Cardiac fibroblast (primary cell): ENCODE results near the gene TMPRSS9.

ENCODE experiments used
- DNase-seq, 2 donors: peaks; one replicate each; pipeline versions ENCODE4 v3.0.0 to v3.0.0-alpha.2; 2010; ENCODE audit warnings: low read depth in 2 of 2
- H3K4me3 ChIP-seq, 2 donors: replicated peaks in 1 of 2; 1 replicate in 1 of 2; 2 replicates in 1 of 2; pipeline ENCODE4 v1.5.1; 2011; ENCODE audit warnings: low read depth in 2 of 2, low read length in 2 of 2, mild to moderate bottlenecking in 2 of 2, moderate library complexity in 1 of 2
- CTCF ChIP-seq: IDR thresholded peaks from one replicate; pipeline ENCODE4 v1.5.1; 2011; ENCODE audit warnings: low read depth, mild to moderate bottlenecking, low read length, inconsistent platforms

The TMPRSS9 gene

GRCh38 chr19:2329501-2329916 lies 30.6 kb upstream of the TMPRSS9 start:
- no peak for TF ChIP-seq CTCF
- no peak for DNase-seq
- peak overlapping the region; percentile 91 to 94 for H3K4me3 ChIP-seq

GRCh38 chr19:2330255-2330631 lies 29.8 kb upstream of the TMPRSS9 start:
- DNase-seq = no peak
- no peak for TF ChIP-seq CTCF
- no peak overlapping the region for H3K4me3 ChIP-seq

- DNase-seq = no peak
- TF ChIP-seq CTCF = no peak
- H3K4me3 ChIP-seq = no peak overlapping the region
These were observed 29.3 kb upstream of the TMPRSS9 start for GRCh38 chr19:2330632-2331284.

- no peak for DNase-seq
- no peak for TF ChIP-seq CTCF
- H3K4me3 ChIP-seq = no peak overlapping the region
These were observed 28.3 kb upstream of the TMPRSS9 start for GRCh38 chr19:2331601-2332246.

GRCh38 chr19:2332341-2333026 lies 27.6 kb upstream of the TMPRSS9 start:
- H3K4me3 ChIP-seq = no peak overlapping the region
- no peak for TF ChIP-seq CTCF
- DNase-seq = no peak

- TF ChIP-seq CTCF = no peak
- DNase-seq = no peak
- H3K4me3 ChIP-seq = no peak overlapping the region
These were observed 26.8 kb upstream of the TMPRSS9 start for GRCh38 chr19:2333027-2333806.
